PC-9 (cell line): ENCODE results near the gene MLKL. TPM values are rescaled to one million over a fixed set of nuclear protein-coding genes. Genes with fewer than 3 reads are reported as not detected.

Source experiments
- BruUV-seq: library from RNA; stranded (reverse); fragments of 400-500 nt; replicated peaks from 2 replicates; lab custom pipeline; 2021; lab: Mats Ljungman, UMichigan
- CTCF ChIA-PET: fragments of 300-600 bp; sonication (Branson Sonifier 250); formaldehyde crosslinking; loops from one replicate; lab custom pipeline; 2022; ENCODE audit warnings: antibody characterized with exemption; lab: Charles Lee
- POLR2A ChIA-PET: fragments of 300-600 bp; sonication (Branson Sonifier 250); formaldehyde crosslinking; loops from one replicate; lab custom pipeline; 2022; ENCODE audit warnings: antibody characterized with exemption; ENCODE audit not compliant: unreplicated experiment; lab: Charles Lee
- DNase-seq, 2 experiments: peaks; one replicate each; pipeline versions ENCODE4 v3.0.0 to v3.0.0-alpha.2; 2015 to 2022; ENCODE audit warnings: mixed read lengths in 1 of 2
- H2AFZ ChIP-seq: fragments of 200-600 bp; sonication (generic); 2 replicates; pipeline ENCODE4 v1.8.1; 2017; ENCODE audit warnings: antibody characterized with exemption
- H3F3A ChIP-seq: fragments of 200-600 bp; sonication (generic); 2 replicates; pipeline ENCODE4 v1.8.1; 2017; ENCODE audit warnings: antibody characterized with exemption, mild to moderate bottlenecking, low read depth; ENCODE audit not compliant: insufficient read depth
- H3K27ac ChIP-seq: fragments of 200-600 bp; sonication (generic); 2 replicates; pipeline ENCODE4 v1.6.1; 2016; ENCODE audit warnings: mixed run types
- H3K27me3 ChIP-seq: fragments of 200-600 bp; sonication (generic); 2 replicates; pipeline ENCODE4 v1.6.1; 2016; ENCODE audit warnings: low read depth, mixed run types; ENCODE audit not compliant: insufficient read depth
- H3K36me3 ChIP-seq: fragments of 200-600 bp; sonication (generic); 2 replicates; pipeline ENCODE4 v1.6.1; 2016; ENCODE audit warnings: low read depth, mixed run types
- H3K4me1 ChIP-seq: fragments of 200-600 bp; sonication (generic); replicated peaks from 2 replicates; pipeline ENCODE4 v1.6.1; 2016; ENCODE audit warnings: mixed run types; ENCODE audit not compliant: insufficient read depth
- H3K4me2 ChIP-seq: fragments of 200-600 bp; sonication (generic); 2 replicates; pipeline ENCODE4 v1.6.1; 2017; ENCODE audit warnings: mixed run types
- H3K4me3 ChIP-seq: fragments of 200-600 bp; sonication (generic); 2 replicates; pipeline ENCODE4 v1.6.1; 2016; ENCODE audit warnings: mixed run types
- H3K79me2 ChIP-seq: fragments of 200-600 bp; sonication (generic); 2 replicates; pipeline ENCODE4 v1.6.1; 2017; ENCODE audit warnings: low read depth, mixed run types
- H3K9me2 ChIP-seq: fragments of 200-600 bp; sonication (generic); 2 replicates; pipeline ENCODE4 v1.8.1; 2017; ENCODE audit warnings: mild to moderate bottlenecking; ENCODE audit not compliant: insufficient read depth
- H3K9me3 ChIP-seq: fragments of 200-600 bp; sonication (generic); 2 replicates; pipeline ENCODE4 v1.8.1; 2016; ENCODE audit warnings: low read depth; ENCODE audit not compliant: insufficient read depth
- H4K20me1 ChIP-seq: fragments of 200-600 bp; sonication (generic); 2 replicates; pipeline ENCODE4 v1.8.1; 2017; ENCODE audit not compliant: insufficient read depth
- EZH2 ChIP-seq: fragments of 200-600 bp; sonication (generic); IDR thresholded peaks from 2 replicates; pipeline ENCODE4 v1.8.0; 2017; ENCODE audit warnings: antibody characterized with exemption, low read depth
- intact Hi-C: fragments of 100-400 bp; cut with micrococcal nuclease; formaldehyde crosslinking; loops from one replicate; pipeline ENCODE4 v1.10.0; 2022; ENCODE audit not compliant: unreplicated experiment
- total RNA-seq: library from RNA; stranded (reverse); gene quantifications from 2 replicates; pipeline ENCODE4 v1.2.3, GENCODE V29; 2021
- TF ChIP-seq, protein P1 (sequence below): fragments of 200-600 bp; sonication (generic); conservative IDR thresholded peaks from 2 replicates; pipeline ENCODE4 v1.6.1; 2017; ENCODE audit warnings: mixed run types, antibody characterized with exemption, mild to moderate bottlenecking, moderate library complexity

The MLKL gene
- total RNA-seq, 1 experiment from 2014 or later = 11.2 TPM

DNA sequence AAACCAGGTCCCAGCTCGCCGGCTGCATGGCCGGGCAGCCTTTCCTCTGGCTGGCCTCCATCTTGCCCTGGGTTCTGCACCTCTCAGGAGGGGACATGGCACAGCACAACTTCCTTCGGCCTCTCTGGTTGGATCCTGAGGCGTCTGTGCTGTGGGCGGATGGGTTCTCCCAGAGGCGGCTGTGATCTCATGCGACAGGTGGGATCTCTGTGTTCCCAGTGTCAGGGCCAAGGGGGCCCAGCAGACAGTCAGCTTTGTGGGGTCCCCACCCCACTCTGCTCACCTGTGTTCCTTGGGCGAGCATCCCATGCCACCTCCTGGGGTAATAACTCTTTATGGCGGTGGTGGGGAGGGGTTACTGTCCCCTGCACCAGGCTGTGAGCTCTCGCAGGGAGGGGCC, 38.2 kb upstream of the MLKL start:
- DNase-seq = no peak
- ChIA-PET CTCF (interaction anchor here (0.6 kb wide), 1 partner anchor 779 kb away, joined by 20 read pairs; no protein-coding TSS in a partner anchor), POLR2A (interaction anchor here (0.9 kb wide), 1 partner anchor 8 kb away, joined by 3 read pairs; no protein-coding TSS in a partner anchor)
- Histone ChIP-seq H3F3A (peaks cover 29% of the 10 kb centered on the region; the same call in 1 of the 2 replicates), H3K9me3 (no peaks in the 10 kb centered on the region), H2AFZ (no peak overlapping the region), H3K36me3 (no peaks in the 10 kb centered on the region), H3K27me3 (no peaks in the 10 kb centered on the region), H3K9me2 (no peaks in the 10 kb centered on the region), H3K27ac (peak overlapping the region; percentile 69), H3K4me2 (peak overlapping the region; percentile 56), H3K79me2 (0 out of 2 replicates have a peak, but pooled peaks cover 5% of the 10 kb centered on the region), H3K4me1 (peaks cover 67% of the 10 kb centered on the region), H3K4me3 (no peak overlapping the region), H4K20me1 (no peaks in the 10 kb centered on the region)
- no TSS peak for BruUV-seq
- no peak for TF ChIP-seq EZH2
- TF ChIP-seq, protein P1, sequence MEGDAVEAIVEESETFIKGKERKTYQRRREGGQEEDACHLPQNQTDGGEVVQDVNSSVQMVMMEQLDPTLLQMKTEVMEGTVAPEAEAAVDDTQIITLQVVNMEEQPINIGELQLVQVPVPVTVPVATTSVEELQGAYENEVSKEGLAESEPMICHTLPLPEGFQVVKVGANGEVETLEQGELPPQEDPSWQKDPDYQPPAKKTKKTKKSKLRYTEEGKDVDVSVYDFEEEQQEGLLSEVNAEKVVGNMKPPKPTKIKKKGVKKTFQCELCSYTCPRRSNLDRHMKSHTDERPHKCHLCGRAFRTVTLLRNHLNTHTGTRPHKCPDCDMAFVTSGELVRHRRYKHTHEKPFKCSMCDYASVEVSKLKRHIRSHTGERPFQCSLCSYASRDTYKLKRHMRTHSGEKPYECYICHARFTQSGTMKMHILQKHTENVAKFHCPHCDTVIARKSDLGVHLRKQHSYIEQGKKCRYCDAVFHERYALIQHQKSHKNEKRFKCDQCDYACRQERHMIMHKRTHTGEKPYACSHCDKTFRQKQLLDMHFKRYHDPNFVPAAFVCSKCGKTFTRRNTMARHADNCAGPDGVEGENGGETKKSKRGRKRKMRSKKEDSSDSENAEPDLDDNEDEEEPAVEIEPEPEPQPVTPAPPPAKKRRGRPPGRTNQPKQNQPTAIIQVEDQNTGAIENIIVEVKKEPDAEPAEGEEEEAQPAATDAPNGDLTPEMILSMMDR = no peak
- intact Hi-C loops = loop anchor here (1.0 to 2.0 kb wide), 2 partner anchors 9 to 36 kb away; partner anchors contain the start of gene FA2H

DNA sequence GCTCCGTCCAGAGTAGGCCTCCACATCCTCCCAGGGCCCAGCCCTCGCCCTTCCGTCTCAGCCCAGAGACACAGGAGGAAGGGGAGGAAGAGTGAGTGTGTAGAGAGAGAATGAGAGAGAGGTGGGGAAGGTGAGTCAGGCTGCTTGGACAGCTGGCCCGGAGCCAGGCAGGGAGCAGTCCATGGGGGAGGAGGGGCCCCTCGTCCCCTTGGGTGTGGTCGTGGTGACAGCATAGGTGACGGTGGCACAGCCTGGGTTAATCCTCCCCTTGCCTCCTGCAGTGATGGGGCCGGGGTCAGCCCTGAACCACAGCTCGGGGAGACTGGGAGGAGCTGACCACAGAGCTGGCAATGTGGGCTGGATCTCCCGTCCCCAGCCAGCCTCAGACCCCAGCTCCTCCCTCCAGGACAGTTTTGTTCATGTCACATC, 37.5 kb upstream of the MLKL start:
- Histone ChIP-seq H3K27me3 (no peaks in the 10 kb centered on the region), H3K4me1 (peaks cover 63% of the 10 kb centered on the region), H3K9me2 (no peaks in the 10 kb centered on the region), H3K4me2 (peak overlapping the region; percentile 56), H3K36me3 (no peaks in the 10 kb centered on the region), H3K79me2 (0 out of 2 replicates have a peak, but pooled peaks cover 5% of the 10 kb centered on the region), H3K4me3 (peak overlapping the region; percentile 15; the same call in 1 of the 2 replicates), H3F3A (peaks cover 25% of the 10 kb centered on the region; the same call in 1 of the 2 replicates), H3K27ac (peak overlapping the region; percentile 71), H4K20me1 (no peaks in the 10 kb centered on the region), H3K9me3 (no peaks in the 10 kb centered on the region), H2AFZ (0 out of 2 replicates have a peak overlapping the region, but pooled peaks have one; percentile 11)
- DNase-seq = peak; percentile 83 to 89
- no peak for TF ChIP-seq EZH2
- TF ChIP-seq, protein P1 = no peak
- intact Hi-C loops = loop anchor here (1.0 to 2.0 kb wide), 2 partner anchors 8 to 37 kb away; partner anchors contain the start of gene FA2H
- ChIA-PET POLR2A (interaction anchor here (0.5 to 0.9 kb wide), 4 partner anchors 8 to 1188 kb away, joined by 3 to 40 read pairs (median 4); partner anchors contain the start of gene RFWD3), CTCF (interaction anchor here (0.6 kb wide), 1 partner anchor 779 kb away, joined by 20 read pairs; no protein-coding TSS in a partner anchor)
- no TSS peak for BruUV-seq

DNA sequence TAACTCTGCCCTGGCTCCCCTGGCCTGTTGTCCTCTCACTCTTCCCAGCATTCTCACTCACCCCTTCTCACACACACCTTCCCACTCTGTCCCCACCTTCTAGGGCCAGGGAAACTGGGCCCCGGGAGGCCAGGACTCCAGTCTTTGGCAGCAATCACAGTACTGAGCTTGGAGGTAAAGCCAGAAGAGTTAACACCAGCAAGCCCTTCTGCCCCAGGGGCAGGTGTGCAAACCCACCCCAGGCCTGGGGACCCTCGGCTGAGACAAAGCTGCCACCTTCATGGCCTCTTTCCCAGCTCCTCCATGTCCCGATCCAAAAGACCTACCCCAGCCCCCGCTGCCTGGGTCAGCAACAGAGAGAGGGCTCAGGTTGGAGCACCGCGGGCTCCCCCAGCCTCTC, 36.9 kb upstream of the MLKL start:
- Histone ChIP-seq H2AFZ (0 out of 2 replicates have a peak overlapping the region, but pooled peaks have one; percentile 11), H3K4me2 (peak overlapping the region; percentile 56), H3K79me2 (0 out of 2 replicates have a peak, but pooled peaks cover 4% of the 10 kb centered on the region), H3K4me1 (peaks cover 57% of the 10 kb centered on the region), H3K36me3 (no peaks in the 10 kb centered on the region), H3K9me3 (no peaks in the 10 kb centered on the region), H3K27me3 (no peaks in the 10 kb centered on the region), H3K9me2 (no peaks in the 10 kb centered on the region), H4K20me1 (no peaks in the 10 kb centered on the region), H3F3A (peaks cover 21% of the 10 kb centered on the region; the same call in 1 of the 2 replicates), H3K4me3 (peak overlapping the region; percentile 15; the same call in 1 of the 2 replicates), H3K27ac (peak overlapping the region; percentile 71)
- POLR2A ChIA-PET = no interaction called here
- DNase-seq = no peak
- no peak for TF ChIP-seq EZH2
- intact Hi-C loops = no loop called here
- CTCF ChIA-PET = no interaction called here
- TSS peak; percentile 32 for BruUV-seq
